HL-60/S4 treated with phorbol 12-myristate 13-acetate at 8.2 ng/mL for 4 days and 3 days (cell line): ENCODE data around the gene MALAT1.

Experiments used
- in situ Hi-C: fragments of 300-500 bp; cut with MboI; formaldehyde crosslinking; loops from 2 replicates; pipeline ENCODE4 v1.15.0; 2022; ENCODE audit warnings: low sequenced_read_pairs

MALAT1 gene

DNA sequence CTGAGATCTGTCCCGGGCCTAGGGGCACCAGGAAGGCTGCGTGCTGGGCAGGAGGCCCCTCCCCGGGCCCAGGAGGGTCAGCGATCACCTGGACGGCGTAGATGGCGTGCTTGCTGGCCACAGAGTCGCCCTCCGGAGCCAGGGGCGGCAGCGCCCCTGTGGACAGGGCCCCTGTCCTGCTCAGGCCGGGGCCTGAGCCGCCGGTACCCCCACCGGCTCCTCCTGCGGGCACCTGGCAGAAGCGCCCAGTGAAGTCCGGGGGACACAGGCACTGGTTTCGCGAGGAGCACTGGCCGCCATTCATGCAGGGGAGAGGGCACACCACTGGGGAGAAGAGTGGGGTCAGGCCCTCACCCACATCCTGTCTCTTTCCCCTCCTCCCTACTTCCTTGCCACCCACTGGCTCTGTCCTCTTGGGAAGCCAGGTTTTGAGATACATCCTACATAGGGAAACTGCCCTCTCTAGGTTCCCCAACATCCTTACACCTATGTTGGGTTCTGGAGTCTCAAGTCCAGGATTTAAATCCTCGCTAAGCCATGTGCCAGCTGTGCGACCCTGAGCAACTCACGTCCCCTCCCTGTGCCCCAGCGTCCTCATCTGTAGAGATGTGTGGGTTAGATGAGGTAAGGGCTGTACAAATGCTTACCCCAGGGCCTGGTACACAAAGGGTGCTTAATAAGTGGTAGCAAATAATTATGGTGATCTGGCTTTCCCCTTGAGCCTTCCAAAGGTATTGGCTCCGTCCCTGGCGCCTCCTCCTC, 55.4 kb downstream of the MALAT1 start:
- in situ Hi-C loops, result no loop called here

DNA sequence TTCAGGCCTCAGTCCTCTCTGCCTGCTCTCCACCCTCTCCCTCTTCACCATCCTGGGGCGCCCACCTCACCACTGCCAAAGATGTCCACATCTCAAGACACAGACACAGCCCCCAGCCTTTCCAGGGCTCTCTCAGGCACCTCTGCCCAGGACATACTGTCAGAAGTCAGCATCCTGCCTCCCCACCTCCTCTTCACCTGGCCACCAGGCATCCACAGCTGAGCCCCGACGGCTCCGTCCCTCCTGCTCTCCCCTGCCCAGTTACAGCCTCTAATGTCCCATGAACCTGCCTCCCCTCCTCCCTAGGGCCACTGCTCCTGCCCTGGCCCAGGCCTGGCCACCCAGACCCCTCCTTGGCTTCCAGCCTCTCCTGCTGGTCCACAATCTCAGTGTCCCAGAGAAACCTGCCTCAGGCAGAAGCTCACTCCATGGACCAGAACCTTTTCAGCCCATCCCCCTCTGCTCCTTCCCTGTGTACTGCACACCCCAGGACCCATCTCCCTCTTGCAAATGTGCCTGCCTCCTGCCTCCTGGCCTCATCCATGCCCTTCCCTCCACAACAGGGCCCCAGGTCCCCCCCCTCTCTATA, 56.1 kb downstream of the MALAT1 start:
- in situ Hi-C loops, result no loop called here

DNA sequence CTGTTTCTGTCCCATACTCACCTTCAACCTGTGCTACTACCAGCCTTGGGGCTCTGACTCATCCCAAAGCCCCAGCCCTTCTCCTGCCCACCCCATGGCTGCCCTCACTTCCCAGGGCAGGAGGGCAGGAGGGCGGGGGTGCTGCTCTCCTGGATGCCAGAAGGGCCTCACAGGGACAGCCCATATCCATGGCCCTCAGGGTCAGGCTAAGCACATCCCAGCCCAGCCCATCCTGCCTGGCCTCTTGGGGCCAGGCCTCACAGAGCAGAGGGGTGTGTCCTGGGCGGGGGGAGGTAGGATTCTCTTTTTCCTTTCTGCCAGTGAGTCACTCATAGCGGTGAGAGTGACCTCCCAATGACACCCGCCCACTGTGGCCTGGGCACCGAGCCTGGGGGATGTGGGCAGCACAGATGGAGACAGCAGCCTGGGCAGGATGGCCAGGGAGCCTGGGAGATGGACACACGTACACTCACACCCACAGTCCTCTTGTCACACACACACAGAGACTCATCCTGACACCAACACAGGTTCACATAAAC, 56.9 kb downstream of the MALAT1 start:
- in situ Hi-C loops, result no loop called here
